Measurements from ENCODE around the gene TMED10. TPM values are rescaled to one million over a fixed set of nuclear protein-coding genes. Genes with fewer than 3 reads are reported as not detected.

Gene TMED10
- total RNA-seq, 1 donor from 2014 or later, result 363 TPM

DNA sequence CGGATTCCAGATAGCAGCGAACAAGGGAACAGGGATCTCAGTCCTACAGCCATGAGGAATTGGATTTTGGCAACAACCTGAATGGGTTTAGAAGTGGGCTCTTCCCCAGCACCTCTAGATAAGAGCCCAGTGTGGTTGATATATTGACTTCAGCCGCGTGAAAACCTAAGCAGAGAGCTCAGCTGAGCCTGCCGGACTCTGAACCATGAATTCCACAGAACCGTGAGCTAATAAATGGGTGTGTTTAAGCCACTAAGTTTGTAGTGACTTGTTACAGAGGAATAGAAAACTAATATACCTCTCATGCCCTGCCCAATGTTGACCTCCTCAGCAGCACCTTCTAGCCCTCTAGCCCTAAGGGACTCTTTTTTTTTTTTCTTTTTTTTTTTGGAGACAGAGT is 32.4 kb upstream of the TMED10 start:
- TF ChIP-seq, protein P1, sequence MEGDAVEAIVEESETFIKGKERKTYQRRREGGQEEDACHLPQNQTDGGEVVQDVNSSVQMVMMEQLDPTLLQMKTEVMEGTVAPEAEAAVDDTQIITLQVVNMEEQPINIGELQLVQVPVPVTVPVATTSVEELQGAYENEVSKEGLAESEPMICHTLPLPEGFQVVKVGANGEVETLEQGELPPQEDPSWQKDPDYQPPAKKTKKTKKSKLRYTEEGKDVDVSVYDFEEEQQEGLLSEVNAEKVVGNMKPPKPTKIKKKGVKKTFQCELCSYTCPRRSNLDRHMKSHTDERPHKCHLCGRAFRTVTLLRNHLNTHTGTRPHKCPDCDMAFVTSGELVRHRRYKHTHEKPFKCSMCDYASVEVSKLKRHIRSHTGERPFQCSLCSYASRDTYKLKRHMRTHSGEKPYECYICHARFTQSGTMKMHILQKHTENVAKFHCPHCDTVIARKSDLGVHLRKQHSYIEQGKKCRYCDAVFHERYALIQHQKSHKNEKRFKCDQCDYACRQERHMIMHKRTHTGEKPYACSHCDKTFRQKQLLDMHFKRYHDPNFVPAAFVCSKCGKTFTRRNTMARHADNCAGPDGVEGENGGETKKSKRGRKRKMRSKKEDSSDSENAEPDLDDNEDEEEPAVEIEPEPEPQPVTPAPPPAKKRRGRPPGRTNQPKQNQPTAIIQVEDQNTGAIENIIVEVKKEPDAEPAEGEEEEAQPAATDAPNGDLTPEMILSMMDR (IDR thresholded peaks at IDR 0.05; ENCODE audit: insufficient read depth, low read length, severe bottlenecking), result no peak
- no peak for FAIRE-seq

DNA sequence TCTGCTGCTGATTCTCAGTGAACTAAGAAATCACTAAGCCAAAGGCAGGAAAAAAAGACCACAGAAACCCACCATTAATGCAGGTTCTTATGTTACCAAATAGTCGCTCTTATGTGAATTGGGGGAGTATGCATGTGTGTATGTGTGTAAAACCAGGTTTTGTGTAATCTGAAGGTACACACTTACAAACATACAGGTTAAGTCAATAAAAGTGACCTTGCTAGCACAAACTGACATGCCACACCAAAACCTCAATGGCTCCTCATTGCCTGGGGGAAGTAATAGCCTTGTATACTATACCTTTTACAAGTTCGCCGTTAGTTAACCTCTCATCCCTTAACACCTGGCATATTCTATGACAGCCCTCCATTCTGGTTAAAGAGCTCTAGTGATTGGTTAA is 29.8 kb upstream of the TMED10 start:
- Histone ChIP-seq H3K36me3 (ENCODE audit: control insufficient read depth, insufficient read depth, low read length) (no peaks in the 10 kb centered on the region), H3K27me3 (ENCODE audit: control insufficient read depth, insufficient read depth, low read length) (no peaks in the 10 kb centered on the region), H3K4me3 (ENCODE audit: low read depth, low read length) (no peak overlapping the region)
- DNase-seq (ENCODE audit: low read depth), result no peak
- TF ChIP-seq, protein P1 (IDR thresholded peaks at IDR 0.05; ENCODE audit: insufficient read depth, low read length, severe bottlenecking), result no peak
- no peak for FAIRE-seq

More for the DNA sequence above, 32.4 kb upstream of the TMED10 start:
- Histone ChIP-seq H3K36me3 (ENCODE audit: control insufficient read depth, insufficient read depth, low read length) (no peaks in the 10 kb centered on the region), H3K27me3 (ENCODE audit: control insufficient read depth, insufficient read depth, low read length) (no peaks in the 10 kb centered on the region), H3K4me3 (ENCODE audit: low read depth, low read length) (no peak overlapping the region)
- DNase-seq (ENCODE audit: low read depth), result no peak

DNA sequence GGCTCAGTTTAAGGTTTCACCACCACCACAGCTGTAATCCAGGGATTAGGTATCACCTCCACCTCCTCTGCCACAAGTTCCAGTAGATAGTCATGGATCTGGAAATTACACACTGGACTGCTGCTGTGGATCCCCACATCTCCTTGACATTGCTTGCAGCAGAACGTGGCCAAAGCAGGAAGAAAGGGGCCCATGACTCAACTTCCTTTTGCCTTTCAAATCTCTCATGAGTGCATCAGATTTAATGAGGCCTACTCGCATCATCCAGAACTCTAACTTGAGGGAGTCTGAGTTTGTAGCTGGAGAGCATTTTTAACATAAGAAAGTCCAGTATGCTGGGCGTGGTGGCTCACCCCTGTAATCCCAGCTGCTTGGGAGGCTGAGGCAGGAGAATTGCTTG is 29.2 kb upstream of the TMED10 start:
- TF ChIP-seq, protein P1 (IDR thresholded peaks at IDR 0.05; ENCODE audit: insufficient read depth, low read length, severe bottlenecking), result no peak
- DNase-seq (ENCODE audit: low read depth), result peak; percentile 89
- FAIRE-seq, result no peak
- no peaks in the 10 kb centered on the region for H3K27me3 ChIP-seq (ENCODE audit: control insufficient read depth, insufficient read depth, low read length)
- no peaks in the 10 kb centered on the region for H3K36me3 ChIP-seq (ENCODE audit: control insufficient read depth, insufficient read depth, low read length)
- no peak overlapping the region for H3K4me3 ChIP-seq (ENCODE audit: low read depth, low read length)

DNA sequence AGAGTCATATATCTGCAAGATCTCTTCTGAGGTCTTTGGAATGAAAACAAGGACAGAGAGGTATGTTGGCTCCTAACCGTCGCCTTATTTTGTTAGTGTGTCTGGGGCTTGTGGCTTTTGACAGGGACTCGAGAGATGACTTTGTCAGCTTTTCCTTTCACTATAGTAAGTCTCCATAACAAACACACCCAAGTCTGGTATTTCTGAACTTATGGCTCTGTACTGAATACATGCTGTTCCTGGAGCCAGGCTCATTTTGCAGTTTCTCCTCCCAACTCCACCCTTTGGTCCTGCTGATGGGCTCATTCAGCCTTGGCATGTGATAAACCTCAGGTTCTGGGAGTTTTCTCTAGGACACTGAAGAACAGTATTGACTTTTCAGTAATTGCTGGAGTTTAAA is 27.7 kb upstream of the TMED10 start:
- no peak overlapping the region for H3K4me3 ChIP-seq (ENCODE audit: low read depth, low read length)
- H3K27me3 ChIP-seq (ENCODE audit: control insufficient read depth, insufficient read depth, low read length), result no peaks in the 10 kb centered on the region
- H3K36me3 ChIP-seq (ENCODE audit: control insufficient read depth, insufficient read depth, low read length), result no peaks in the 10 kb centered on the region
- DNase-seq (ENCODE audit: low read depth) (peak; percentile 63), FAIRE-seq (no peak)
- TF ChIP-seq, protein P1 (IDR thresholded peaks at IDR 0.05; ENCODE audit: insufficient read depth, low read length, severe bottlenecking), result no peak

DNA sequence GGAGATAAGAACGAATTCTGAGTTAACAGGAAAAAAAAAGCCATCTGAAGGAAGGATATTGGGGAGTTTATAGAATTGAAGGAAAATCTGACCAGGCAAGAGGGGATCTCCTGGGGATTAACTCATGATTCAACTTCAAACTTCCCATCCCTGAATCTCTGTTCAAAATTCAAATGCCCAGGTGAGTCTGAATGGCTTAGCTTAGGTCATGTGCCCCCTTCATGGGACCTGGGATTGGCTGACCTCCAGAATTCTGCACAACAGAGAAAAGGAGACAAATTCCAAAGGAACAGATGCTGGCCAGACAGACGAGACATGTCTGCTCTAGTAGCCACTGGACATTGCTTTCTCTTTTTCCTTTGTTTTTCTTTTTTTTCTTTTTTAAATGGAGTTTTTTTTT is 26.2 kb upstream of the TMED10 start:
- DNase-seq (ENCODE audit: low read depth) (no peak), FAIRE-seq (no peak)
- no peak overlapping the region for H3K4me3 ChIP-seq (ENCODE audit: low read depth, low read length)
- H3K27me3 ChIP-seq (ENCODE audit: control insufficient read depth, insufficient read depth, low read length), result no peaks in the 10 kb centered on the region
- TF ChIP-seq, protein P1 (IDR thresholded peaks at IDR 0.05; ENCODE audit: insufficient read depth, low read length, severe bottlenecking), result no peak
- H3K36me3 ChIP-seq (ENCODE audit: control insufficient read depth, insufficient read depth, low read length), result no peaks in the 10 kb centered on the region

DNA sequence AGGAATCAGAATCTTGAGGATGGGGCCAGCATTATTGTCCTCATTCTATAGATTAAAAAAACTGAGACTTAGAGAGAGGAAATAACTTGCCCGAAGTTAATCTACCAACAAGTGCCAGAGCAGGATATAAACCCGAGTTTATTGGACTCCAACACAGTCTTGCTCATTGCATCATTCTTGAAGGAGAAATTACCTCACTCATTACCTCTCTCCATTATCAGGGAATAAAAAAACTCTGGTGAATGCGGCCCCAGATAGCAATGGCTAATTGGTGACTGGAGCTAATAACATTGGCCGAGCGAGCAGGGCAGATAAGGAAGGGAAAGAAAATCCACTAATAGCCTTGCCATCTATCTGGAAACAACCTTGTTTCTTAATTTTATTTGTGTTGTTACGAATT is 24.7 kb upstream of the TMED10 start:
- no peak for DNase-seq (ENCODE audit: low read depth)

More for the DNA sequence above, 24.7 kb upstream of the TMED10 start:
- TF ChIP-seq, protein P1 (IDR thresholded peaks at IDR 0.05; ENCODE audit: insufficient read depth, low read length, severe bottlenecking), result no peak
- FAIRE-seq, result no peak
- H3K27me3 ChIP-seq (ENCODE audit: control insufficient read depth, insufficient read depth, low read length), result no peaks in the 10 kb centered on the region
- no peaks in the 10 kb centered on the region for H3K36me3 ChIP-seq (ENCODE audit: control insufficient read depth, insufficient read depth, low read length)
- H3K4me3 ChIP-seq (ENCODE audit: low read depth, low read length), result no peak overlapping the region
